Measurements from ENCODE around the gene TMC5. TPM values are rescaled to one million over a fixed set of nuclear protein-coding genes. Genes with fewer than 3 reads are reported as not detected.

TMC5 gene
- total and polyA plus RNA-seq, 7 donors, result 0.36 to 56.0 (median 22.4) TPM; not detected in 2

GRCh38 chr16:19438739-19439138 is 21.1 kb downstream of the TMC5 start:
- intact Hi-C loops (cut with DNase I), result no loop called here

GRCh38 chr16:19439483-19439882 is 21.8 kb downstream of the TMC5 start:
- H3K4me3 ChIP-seq, result no peak overlapping the region
- H3K9me3 ChIP-seq, result no peaks in the 10 kb centered on the region
- DNase-seq, result no peak
- no peaks in the 10 kb centered on the region for H3K27me3 ChIP-seq
- H3K27ac ChIP-seq, result no peak overlapping the region
- TF ChIP-seq POLR2AphosphoS5 (IDR thresholded peaks at IDR 0.05) (no peak), CTCF (IDR thresholded peaks at IDR 0.05) (no peak), POLR2A (IDR thresholded peaks at IDR 0.05) (no peak), EP300 (IDR thresholded peaks at IDR 0.05) (no peak)
- no peaks in the 10 kb centered on the region for H3K4me1 ChIP-seq
- no peaks in the 10 kb centered on the region for H3K36me3 ChIP-seq
- intact Hi-C loops (cut with DNase I), result no loop called here
- WGBS, 2 donors, result 85 to 95% methylated on average over 4 of the region's 4 CpGs

More at GRCh38 chr16:19438739-19439138, 21.1 kb downstream of the TMC5 start:
- no peaks in the 10 kb centered on the region for H3K36me3 ChIP-seq
- no peaks in the 10 kb centered on the region for H3K27me3 ChIP-seq
- H3K4me1 ChIP-seq, result no peaks in the 10 kb centered on the region
- TF ChIP-seq CTCF (IDR thresholded peaks at IDR 0.05), result no peak
- TF ChIP-seq POLR2A (IDR thresholded peaks at IDR 0.05), result no peak
- no peak for TF ChIP-seq EP300 (IDR thresholded peaks at IDR 0.05)
- no peak for TF ChIP-seq POLR2AphosphoS5 (IDR thresholded peaks at IDR 0.05)
- no peak for DNase-seq
- WGBS, 2 donors, result 73 to 84% methylated on average over 1 of the region's 1 CpG
- H3K9me3 ChIP-seq, result no peaks in the 10 kb centered on the region
- H3K4me3 ChIP-seq, result no peak overlapping the region
- H3K27ac ChIP-seq, result no peak overlapping the region

- DNase-seq, result no peak
- H3K4me1 ChIP-seq, result no peaks in the 10 kb centered on the region
- H3K27me3 ChIP-seq, result no peaks in the 10 kb centered on the region
- 82 to 90% methylated on average over 1 of the region's 1 CpG for WGBS, 2 donors
- no peak overlapping the region for H3K27ac ChIP-seq
- TF ChIP-seq CTCF (IDR thresholded peaks at IDR 0.05), result no peak
- no peak for TF ChIP-seq EP300 (IDR thresholded peaks at IDR 0.05)
- no peak for TF ChIP-seq POLR2AphosphoS5 (IDR thresholded peaks at IDR 0.05)
- no peak for TF ChIP-seq POLR2A (IDR thresholded peaks at IDR 0.05)
- H3K36me3 ChIP-seq, result no peaks in the 10 kb centered on the region
- H3K4me3 ChIP-seq, result no peak overlapping the region
- H3K9me3 ChIP-seq, result no peaks in the 10 kb centered on the region
- intact Hi-C loops (cut with DNase I), result no loop called here
These were observed 26.0 kb downstream of the TMC5 start for GRCh38 chr16:19443659-19444058.

- TF ChIP-seq EP300 (IDR thresholded peaks at IDR 0.05) (no peak), POLR2AphosphoS5 (IDR thresholded peaks at IDR 0.05) (no peak), POLR2A (IDR thresholded peaks at IDR 0.05) (no peak), CTCF (IDR thresholded peaks at IDR 0.05) (no peak)
- H3K4me1 ChIP-seq, result no peaks in the 10 kb centered on the region
- WGBS, 2 donors, result 85 to 92% methylated on average over 4 of the region's 4 CpGs
- intact Hi-C loops (cut with DNase I), result no loop called here
- H3K27me3 ChIP-seq, result no peaks in the 10 kb centered on the region
- DNase-seq, result no peak
- H3K9me3 ChIP-seq, result no peaks in the 10 kb centered on the region
- no peaks in the 10 kb centered on the region for H3K36me3 ChIP-seq
- H3K4me3 ChIP-seq, result no peak overlapping the region
- no peak overlapping the region for H3K27ac ChIP-seq
These were observed 28.7 kb downstream of the TMC5 start for GRCh38 chr16:19446300-19446846.

GRCh38 chr16:19446886-19447285 is 29.2 kb downstream of the TMC5 start:
- Histone ChIP-seq H3K4me1 (no peaks in the 10 kb centered on the region), H3K9me3 (no peaks in the 10 kb centered on the region), H3K27me3 (no peaks in the 10 kb centered on the region), H3K27ac (no peak overlapping the region), H3K36me3 (no peaks in the 10 kb centered on the region), H3K4me3 (no peak overlapping the region)
- 97 to 98% methylated on average over 5 of the region's 5 CpGs for WGBS, 2 donors
- TF ChIP-seq POLR2A (IDR thresholded peaks at IDR 0.05) (no peak), CTCF (IDR thresholded peaks at IDR 0.05) (no peak), EP300 (IDR thresholded peaks at IDR 0.05) (no peak), POLR2AphosphoS5 (IDR thresholded peaks at IDR 0.05) (no peak)
- no peak for DNase-seq
- intact Hi-C loops (cut with DNase I), result no loop called here

Measured in sigmoid colon (tissue), 7 donors.